ENCODE measurements around the gene TBXT.
"Not testable (repeated sequence)": the region's sequence is repeated elsewhere in the genome, so short reads cannot be mapped to it uniquely, and the experiment has no call there.

The TBXT gene, protein sequence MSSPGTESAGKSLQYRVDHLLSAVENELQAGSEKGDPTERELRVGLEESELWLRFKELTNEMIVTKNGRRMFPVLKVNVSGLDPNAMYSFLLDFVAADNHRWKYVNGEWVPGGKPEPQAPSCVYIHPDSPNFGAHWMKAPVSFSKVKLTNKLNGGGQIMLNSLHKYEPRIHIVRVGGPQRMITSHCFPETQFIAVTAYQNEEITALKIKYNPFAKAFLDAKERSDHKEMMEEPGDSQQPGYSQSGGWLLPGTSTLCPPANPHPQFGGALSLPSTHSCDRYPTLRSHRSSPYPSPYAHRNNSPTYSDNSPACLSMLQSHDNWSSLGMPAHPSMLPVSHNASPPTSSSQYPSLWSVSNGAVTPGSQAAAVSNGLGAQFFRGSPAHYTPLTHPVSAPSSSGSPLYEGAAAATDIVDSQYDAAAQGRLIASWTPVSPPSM

DNA sequence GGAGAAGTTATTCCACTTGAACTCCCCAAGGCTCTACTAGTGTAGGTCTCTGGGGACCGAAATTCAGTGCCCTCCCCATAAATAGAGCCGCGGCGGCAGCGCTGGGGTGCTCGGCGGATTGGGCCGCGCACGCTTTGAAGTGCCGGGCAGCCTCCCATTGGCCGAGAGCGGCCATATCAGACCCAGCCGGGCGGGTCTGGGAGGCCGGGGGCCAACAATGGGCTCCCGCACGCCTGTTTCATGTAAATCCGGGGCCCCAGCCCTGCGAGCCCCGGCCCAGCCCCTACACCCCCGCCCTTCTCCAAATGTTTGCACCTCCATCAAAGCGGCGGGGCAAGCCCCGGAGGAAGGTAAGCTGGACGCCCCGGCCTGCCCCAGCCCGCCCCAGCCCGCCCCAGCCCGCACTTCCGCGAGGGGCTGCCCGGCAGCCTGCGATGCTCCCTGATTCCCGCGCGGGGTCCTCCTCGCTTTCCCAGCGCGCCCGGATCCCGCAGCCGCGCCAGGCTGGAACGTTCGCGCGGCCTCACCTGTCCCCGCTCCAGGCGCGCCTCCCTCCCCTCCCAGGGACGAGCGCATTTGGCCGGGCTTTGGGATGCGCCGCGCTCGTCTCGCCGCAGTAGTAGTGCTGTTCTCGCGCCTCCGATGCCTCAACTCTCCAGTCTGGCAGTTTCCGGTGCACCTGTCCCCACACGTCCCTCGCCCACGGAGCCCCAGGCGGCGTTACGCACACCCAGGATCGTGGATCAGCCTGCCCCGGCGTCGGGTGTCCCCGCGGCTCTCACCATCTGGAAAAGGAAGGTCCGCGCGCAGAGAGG lies at the start of gene TBXT:
Gene TBXT, minus strand, starts transcription at position 51 of the 815 bp plus-strand sequence. CDS start 260 bp downstream, outside the sequence.
- DNase-seq (ENCODE audit: low read depth), result no peak

DNA sequence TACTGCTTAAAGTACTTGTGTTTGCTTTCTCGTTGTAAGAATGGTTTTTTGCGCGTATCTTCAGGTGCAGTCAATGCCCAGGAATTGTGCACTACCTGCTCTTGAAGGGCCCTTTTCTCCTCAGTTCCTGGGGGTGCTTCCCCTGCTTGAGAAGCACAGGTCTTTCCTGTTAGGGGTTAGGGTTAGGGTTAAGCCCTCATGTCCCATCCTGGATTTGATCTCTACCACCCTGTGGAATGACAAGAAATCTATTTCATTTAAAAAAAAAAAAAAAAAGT lies 39.6 kb upstream of the TBXT start:
- H3K4me3 ChIP-seq (ENCODE audit: low read depth, low read length), result no peak overlapping the region
- DNase-seq (ENCODE audit: low read depth), result no peak

More for the DNA sequence above, at the start of gene TBXT:
- no peak within 1 kb of the TSS for H3K4me3 ChIP-seq (ENCODE audit: low read depth, low read length)

DNA sequence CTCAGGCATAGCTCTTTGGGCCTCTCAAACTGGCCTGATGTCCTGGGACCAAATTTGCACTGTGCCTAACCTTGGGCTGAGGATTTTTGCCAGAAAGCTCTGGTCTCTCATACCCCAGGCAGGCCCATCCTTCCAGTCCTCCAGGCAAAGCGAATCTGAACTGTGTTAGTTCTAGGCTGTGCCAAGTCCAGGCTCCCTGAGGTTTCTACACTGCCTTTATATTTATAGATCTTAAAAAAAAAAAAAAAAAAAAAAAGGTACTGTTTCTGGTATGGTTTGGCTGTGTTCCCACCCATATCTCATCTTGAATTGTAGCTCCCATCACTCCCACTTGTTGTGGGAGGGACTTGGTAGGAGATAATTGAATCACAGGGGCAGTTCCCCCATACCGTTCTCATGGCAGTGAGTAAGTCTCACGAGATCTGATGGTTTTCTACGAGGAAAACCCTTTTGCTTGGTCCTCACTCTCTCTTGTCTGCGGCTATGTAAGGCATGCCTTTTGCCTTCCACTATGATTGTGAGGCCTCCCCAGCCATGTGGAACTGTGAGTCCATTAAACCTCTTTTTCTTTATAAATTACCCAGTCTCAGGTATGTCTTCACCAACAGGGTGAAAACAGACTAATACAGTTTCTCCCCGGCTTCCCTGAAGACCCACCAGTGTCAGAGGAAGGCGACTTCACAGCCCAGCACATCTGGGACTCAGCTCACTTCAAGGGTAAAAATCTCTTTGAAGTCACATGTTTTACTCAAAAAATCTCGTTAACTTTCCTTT lies 39.0 kb upstream of the TBXT start:
- no peak overlapping the region for H3K4me3 ChIP-seq (ENCODE audit: low read depth, low read length)
- no peak for DNase-seq (ENCODE audit: low read depth)

DNA sequence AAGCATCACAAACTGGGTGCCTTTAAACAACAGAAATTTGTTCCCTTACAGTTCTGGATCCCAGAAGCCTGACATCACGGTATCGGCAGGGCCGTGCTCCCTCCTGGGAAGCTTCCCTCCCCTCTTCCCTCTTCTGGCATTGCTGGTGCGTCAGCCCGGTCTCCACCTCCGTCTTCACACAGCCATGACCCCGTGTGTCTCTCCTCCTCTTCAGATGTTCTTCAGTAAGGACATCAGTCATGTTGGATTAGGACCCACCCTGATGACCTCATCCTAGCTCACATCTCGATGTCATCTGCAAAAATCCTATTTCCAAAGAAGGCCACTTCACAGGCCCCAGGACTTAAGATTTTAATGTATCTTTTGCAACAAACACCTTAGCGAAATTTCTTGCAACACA lies 38.4 kb upstream of the TBXT start:
- no peak overlapping the region for H3K4me3 ChIP-seq (ENCODE audit: low read depth, low read length)
- no peak for DNase-seq (ENCODE audit: low read depth)

DNA sequence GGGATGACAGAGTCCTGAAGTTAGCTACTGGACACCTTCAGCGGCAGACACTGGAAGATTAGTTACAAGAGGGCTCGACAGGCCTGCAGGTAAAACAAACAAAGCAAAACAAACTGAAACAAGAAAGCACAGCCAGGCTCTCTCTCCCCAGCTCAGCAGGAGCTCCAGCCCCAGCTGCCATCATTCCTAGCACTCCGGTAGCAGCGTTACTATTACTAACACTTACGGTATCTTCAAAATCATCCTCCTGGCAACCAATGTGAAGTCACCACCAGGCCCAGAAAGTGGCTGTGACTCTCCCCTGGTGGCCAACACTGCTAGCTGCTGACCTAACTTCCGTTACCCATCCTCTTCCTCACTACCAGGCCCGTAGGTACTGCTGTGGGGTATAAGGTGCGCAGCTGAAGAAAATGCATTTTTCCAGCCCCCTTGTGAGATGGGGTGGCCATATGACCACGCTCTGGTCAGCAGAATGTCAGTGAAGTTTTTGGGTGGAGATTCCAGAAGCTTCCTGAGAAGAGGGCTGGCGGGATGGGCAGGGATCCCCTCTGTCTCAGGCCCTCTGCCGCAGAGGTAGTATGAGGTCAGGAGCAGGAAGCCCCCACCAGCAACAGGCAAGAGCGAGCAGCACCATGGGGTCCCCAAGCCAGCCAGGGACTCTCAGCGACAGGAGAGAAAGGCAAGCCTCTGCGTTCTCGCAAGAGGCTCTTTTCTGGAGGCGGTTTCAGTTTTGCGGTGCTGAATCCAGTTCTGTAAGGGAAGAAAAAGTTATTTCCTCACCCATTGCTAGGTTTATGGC lies 37.4 kb upstream of the TBXT start:
- no peak for DNase-seq (ENCODE audit: low read depth)

DNA sequence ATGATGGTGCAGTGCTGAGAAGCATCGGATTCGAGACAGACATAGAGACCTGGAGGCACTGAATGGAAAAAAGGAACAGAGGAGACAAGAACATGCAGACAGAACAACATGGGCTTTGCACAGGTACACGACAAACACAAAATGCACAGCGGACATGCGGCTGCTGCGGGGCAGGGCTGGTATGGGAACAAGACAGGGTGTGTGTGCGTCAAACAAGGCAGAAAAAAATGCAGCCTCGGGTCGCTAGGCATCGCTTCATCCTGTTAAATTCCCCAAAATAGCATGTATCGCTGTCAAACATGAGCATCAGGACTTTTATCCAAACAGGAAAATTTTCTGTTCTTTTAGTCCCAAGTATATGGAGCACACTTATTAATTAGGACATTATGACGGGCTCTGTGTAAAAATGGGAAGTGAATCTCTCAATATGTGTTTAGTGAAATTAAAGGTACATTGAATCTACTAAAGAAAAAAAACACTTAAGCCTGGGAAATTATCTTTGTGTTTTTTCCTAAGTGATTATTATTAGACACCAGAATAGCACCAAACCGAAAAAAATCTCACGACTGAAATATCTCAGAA lies 36.1 kb upstream of the TBXT start:
- DNase-seq (ENCODE audit: low read depth), result no peak

More for the DNA sequence above, 37.4 kb upstream of the TBXT start:
- no peak overlapping the region for H3K4me3 ChIP-seq (ENCODE audit: low read depth, low read length)

DNA sequence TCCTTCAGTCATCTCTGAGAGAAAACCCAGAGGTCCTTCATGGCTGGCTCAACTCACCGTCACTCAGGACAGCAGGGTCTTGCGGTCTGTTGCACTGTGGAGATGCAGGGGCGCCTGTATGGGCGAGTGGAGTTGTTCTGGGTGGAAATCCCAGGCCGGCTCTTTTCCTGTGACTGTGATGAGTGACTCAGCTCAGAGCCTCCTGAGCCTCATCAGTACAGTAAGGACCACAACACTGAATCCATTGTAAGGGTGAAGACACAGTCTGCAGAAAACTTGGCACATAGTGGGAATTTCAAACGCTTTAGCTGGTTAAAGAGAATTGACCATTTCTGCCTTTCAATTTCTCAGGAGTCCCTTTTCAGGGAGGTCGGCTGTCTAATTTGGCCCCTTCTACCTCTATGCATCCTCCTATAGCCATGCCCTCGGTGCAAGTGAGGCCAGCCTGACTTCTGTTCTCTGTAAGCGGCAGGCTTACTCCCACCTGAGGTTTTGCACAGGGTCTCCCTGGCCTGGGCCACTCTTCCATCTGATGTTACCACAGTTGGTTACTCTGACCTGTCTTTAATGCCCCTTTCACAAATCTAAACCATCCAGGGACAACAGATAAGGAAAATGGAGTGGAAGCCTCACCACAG lies 35.5 kb upstream of the TBXT start:
- H3K4me3 ChIP-seq (ENCODE audit: low read depth, low read length), result no peak overlapping the region
- no peak for DNase-seq (ENCODE audit: low read depth)

More for the DNA sequence above, 36.1 kb upstream of the TBXT start:
- no peak overlapping the region for H3K4me3 ChIP-seq (ENCODE audit: low read depth, low read length)

DNA sequence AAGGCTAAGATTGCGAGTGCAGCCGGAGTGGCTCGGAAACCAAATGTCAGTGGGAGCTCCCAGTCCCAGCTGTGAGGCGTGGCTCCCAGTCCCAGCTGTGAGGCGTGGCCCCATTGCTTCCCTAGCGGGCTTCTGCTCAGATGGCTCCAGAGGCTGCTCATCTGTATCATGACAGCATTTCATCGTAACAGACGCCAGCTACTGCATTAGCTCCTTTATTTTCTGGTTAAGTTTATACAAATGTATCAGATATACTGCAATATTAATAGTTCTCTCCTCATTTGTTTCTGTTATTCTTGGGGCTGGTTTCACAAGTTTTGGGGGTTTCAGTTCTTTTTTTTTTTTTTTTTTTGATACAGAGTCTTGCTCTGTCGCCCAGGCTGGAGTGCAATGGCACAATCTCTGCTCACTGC lies 34.7 kb upstream of the TBXT start:
- no peak for DNase-seq (ENCODE audit: low read depth)
- H3K4me3 ChIP-seq (ENCODE audit: low read depth, low read length), result no peak overlapping the region

DNA sequence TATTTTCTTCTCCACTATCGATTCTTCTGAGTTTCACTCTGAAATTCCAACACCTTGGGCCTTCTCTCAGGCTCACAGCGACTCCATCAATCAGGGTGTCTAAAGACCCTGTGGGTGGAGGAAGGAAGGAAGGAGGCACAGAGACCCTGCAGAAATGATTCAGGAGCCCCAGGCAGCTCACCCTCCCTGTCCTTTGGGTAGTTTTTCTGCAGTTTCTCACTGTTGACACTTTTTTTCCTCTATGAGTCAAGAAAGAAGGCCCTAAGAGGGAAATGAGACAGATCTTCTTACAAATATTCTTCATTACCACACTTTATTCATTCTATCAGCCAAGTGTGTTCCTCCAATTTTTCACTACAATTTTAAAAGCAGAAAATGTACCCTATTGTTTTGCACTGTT lies 34.2 kb upstream of the TBXT start:
- H3K4me3 ChIP-seq (ENCODE audit: low read depth, low read length), result no peak overlapping the region
- no peak for DNase-seq (ENCODE audit: low read depth)

DNA sequence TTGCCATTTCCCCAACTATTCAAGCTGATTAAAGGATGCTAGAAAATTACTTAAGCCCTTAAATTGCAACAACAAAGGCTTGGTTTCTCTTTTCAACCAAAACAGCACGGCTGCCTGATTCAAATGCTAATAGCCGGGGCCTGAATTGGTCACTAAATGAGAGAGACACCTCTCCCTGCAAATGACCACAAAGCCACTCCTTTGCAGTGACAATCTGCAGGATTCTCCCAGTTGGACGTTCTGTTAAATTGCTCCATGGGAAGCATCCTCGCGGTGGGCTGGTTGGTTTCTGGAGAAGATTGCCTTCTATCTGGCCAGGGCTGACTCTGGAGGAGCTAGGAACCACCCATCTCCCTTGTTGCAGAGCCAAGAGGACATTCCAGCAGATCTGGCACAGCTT lies 29.7 kb upstream of the TBXT start:
- no peak for DNase-seq (ENCODE audit: low read depth)
- no peak overlapping the region for H3K4me3 ChIP-seq (ENCODE audit: low read depth, low read length)

DNA sequence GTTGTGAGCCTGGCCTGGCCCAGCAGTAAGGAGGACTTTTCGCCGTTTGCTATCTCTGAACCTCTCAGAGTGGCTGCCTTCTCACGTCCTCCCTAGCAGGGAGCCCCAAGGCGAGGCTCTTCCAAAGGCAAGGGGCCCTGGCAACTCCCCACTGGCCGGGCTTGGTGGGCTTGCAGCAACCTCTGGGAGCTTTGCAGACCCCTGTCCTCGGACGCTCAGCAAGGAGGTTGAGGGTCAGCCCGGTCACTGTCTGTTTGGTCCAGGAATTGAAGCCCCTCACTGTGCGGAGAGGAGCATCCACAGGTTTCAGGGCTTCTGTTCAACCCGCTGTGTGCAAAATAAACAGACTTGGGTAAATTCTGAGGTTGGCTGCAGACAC lies 28.2 kb upstream of the TBXT start:
- no peak overlapping the region for H3K4me3 ChIP-seq (ENCODE audit: low read depth, low read length)
- no peak for DNase-seq (ENCODE audit: low read depth)

DNA sequence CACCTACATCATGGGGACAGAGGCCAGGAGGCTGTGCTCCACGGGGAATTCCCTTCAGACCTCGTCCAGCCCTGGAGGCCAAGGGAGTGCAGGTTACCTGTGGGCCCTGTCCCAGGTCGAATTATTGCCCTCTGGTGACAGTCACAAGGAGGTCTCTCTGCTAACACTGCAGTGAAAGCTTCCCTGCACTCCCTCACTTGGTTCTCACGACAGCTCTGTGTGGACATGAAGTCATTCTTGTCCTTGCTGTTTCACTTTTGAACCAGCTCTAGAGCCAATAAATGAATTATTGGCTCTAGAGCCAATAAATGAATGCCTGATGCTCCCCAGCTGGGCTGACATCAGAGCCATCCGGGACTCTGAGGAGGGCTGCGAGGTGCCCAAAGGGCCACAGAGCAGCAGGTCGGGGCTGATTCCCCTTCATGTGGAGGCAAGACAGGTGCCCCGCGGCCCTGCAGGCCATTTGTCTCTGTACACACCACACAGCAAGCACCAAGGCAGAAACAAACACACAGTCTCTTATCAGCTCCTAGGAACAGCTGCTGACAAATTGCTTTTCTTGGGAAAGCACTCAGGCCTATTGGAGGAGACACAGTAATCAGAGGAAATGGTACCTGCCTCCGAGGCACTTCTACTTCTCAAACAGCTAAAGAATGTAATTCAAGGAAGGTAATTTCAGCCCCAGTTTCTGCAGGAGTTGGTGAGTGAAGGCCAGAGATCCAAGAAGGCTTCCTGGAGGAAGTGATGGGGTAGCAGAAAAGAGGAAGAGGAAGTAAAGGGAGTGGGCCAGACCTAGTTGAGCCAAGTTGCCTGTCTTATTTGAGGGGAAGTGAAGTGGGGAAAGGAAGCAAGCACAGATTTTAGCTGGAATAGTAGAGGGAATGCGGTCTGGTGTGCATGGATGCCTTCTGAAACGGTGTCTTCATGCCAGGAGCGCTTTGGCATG lies 27.5 kb upstream of the TBXT start:
- DNase-seq (ENCODE audit: low read depth), result no peak
- no peak overlapping the region for H3K4me3 ChIP-seq (ENCODE audit: low read depth, low read length)

DNA sequence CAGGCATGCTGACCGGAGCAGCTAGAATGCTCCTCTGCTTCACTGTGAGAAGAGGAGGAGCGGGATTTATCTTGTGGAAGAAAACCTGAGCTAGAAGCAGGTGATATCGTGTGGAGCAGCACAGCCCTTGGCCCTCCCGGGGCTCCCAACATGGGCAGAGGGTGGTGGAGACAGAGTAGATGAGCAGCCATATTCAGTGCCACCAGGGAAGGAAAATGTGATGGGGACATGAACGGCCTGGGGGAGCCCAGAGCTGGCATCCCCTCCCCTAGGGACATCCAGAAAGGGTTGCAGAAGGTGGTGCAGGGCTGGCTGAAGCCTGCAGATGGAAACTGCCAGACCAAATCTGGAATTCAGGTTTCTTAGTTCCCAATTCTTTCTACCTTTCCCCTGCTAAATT lies 24.9 kb upstream of the TBXT start:
- no peak overlapping the region for H3K4me3 ChIP-seq (ENCODE audit: low read depth, low read length)
- DNase-seq (ENCODE audit: low read depth), result no peak

DNA sequence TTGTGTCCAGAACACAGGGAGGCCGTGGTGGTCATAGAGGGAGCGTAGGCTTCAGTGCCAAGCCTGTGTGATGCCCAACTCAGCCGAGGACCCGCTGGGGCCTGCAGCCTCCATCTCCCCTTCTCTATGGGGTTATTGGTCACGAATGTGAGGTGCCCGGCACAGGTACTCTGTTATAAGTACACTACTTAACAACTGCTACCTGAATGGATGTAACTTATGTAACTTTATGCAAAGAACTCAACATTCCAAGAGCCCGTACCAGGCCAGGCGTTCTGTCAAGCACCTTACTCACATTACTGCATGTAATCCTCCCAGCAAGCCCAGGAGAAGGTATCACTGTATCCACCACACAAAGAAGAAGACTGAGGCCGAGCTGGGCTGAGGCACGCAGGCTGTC lies 24.5 kb upstream of the TBXT start:
- H3K4me3 ChIP-seq (ENCODE audit: low read depth, low read length), result no peak overlapping the region
- no peak for DNase-seq (ENCODE audit: low read depth)

DNA sequence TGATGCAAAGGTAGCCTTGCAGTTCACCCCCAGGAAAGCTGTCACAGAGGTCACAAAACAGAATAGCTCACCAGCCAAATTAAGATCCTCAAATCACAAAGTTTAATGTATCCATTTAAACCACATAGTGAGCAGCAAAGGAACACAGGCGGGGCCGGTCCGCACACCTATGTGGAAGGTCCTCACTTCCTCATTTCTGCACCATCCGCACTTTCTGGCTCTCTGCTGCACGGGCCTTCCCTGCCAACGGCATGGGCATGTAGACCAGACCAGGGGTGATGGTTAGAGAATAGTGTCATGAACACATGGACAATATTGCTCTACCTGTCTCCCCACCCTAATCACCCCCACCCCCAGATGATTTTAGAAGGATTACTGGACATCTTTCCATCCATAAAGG lies 12.1 kb upstream of the TBXT start:
- H3K4me3 ChIP-seq (ENCODE audit: low read depth, low read length), result no peak overlapping the region
- DNase-seq (ENCODE audit: low read depth), result no peak

DNA sequence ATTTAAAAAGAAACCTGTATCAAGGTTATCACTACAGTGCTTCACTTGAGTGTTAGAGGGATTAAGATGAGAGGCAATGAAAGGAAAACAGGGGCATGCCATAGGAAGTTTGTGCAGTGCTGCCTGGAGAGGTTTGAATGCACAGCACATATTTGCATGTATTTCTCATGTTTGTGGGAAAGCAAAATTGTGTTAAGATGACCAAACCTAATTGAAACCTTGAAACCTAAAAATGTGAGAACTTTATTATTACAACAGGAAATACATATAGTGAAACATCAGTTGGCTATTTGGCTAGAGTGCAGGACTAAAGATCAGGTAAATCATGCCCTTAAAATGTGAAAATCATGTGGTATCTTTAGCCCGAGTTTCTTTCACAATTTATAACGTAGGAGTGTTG lies 8.5 kb upstream of the TBXT start:
- no peak for DNase-seq (ENCODE audit: low read depth)
- no peak overlapping the region for H3K4me3 ChIP-seq (ENCODE audit: low read depth, low read length)

DNA sequence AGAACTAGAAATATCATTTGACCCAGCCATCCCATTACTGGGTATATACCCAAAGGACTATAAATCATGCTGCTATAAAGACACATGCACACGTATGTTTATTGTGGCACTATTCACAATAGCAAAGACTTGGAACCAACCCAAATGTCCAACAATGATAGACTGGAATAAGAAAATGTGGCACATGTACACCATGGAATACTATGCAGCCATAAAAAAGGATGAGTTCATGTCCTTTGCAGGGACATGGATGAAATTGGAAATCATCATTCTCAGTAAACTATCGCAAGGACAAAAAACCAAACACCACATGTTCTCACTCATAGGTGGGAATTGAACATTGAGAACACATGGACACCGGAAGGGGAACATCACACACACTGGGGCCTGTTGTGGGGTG lies 7.4 kb upstream of the TBXT start:
- DNase-seq (ENCODE audit: low read depth); H3K4me3 ChIP-seq (ENCODE audit: low read depth, low read length): not testable (repeated sequence)

DNA sequence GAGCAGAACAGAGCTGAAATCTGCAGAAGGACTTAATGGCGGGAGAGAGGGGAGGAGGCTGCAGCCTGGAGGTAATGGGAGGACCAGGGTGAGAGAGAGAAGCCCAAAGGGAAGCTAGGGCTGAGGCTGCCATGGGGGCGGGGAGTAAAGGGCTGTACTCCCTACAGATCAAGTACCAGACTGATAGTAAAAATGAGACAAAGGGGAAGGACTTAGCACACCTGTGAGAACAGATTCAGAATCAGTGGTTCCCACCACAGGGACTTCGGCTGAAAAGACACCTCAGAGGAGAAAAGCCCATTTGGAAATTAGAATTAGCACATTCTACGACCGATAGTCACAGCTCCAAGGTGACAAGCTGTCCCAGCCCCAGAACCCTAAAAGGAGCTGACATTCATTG lies 6.4 kb upstream of the TBXT start:
- H3K4me3 ChIP-seq (ENCODE audit: low read depth, low read length), result no peak overlapping the region
- no peak for DNase-seq (ENCODE audit: low read depth)

Data from skeletal muscle cell (primary cell).